ENCODE data around the gene AZIN2. TPM values are rescaled to one million over a fixed set of nuclear protein-coding genes. Genes with fewer than 3 reads are reported as not detected.

The AZIN2 gene
- total and polyA plus RNA-seq, 2 of the 13 experiments (the other 11 are each of a cell fraction or from before 2014, with no cell fraction given), result 1.7 to 3.5 TPM

GRCh38 chr1:33126411-33127000, 45.6 kb downstream of the AZIN2 start (continued):
- no peak for TF ChIP-seq ADNP (CRISPR knock-in tag; IDR thresholded peaks at IDR 0.05)
- no peak for TF ChIP-seq PREB (CRISPR knock-in tag; IDR thresholded peaks at IDR 0.05)
- no peak for TF ChIP-seq ZSCAN5A (CRISPR knock-in tag; IDR thresholded peaks at IDR 0.05; ENCODE audit: borderline replicate concordance)
- no peak for TF ChIP-seq RORA (CRISPR knock-in tag; IDR thresholded peaks at IDR 0.05)
- 0 out of 2 replicates have a peak, but pooled peaks have one; percentile 5 for TF ChIP-seq ZNF513 (CRISPR knock-in tag; conservative IDR thresholded peaks at IDR 0.05)
- no peak for TF ChIP-seq ZNF562 (CRISPR knock-in tag; IDR thresholded peaks at IDR 0.05; ENCODE audit: borderline replicate concordance)
- no peak for TF ChIP-seq RNF2 (conservative IDR thresholded peaks at IDR 0.05; ENCODE audit: low read depth)
- TF ChIP-seq E2F1 (CRISPR knock-in tag; IDR thresholded peaks at IDR 0.05), result no peak
- 0 out of 2 replicates have a peak, but pooled peaks have one; percentile 9 for TF ChIP-seq ARID2 (CRISPR knock-in tag; IDR thresholded peaks at IDR 0.05; ENCODE audit: borderline replicate concordance)
- no peak for TF ChIP-seq THRA (CRISPR knock-in tag; IDR thresholded peaks at IDR 0.05; ENCODE audit: borderline replicate concordance)
- no peak for TF ChIP-seq SAFB2 (CRISPR knock-in tag; IDR thresholded peaks at IDR 0.05; ENCODE audit: borderline replicate concordance, low read depth)
- 0 out of 2 replicates have a peak, but pooled peaks have one; percentile 17 for TF ChIP-seq ZNF34 (CRISPR knock-in tag; IDR thresholded peaks at IDR 0.05; ENCODE audit: borderline replicate concordance)
- TF ChIP-seq ZNF737 (CRISPR knock-in tag; IDR thresholded peaks at IDR 0.05; ENCODE audit: borderline replicate concordance), result no peak
- TF ChIP-seq RBM22 (optimal IDR thresholded peaks at IDR 0.05; ENCODE audit: low read length), result no peak
- no peak for TF ChIP-seq ZBTB7A (CRISPR knock-in tag; IDR thresholded peaks at IDR 0.05)
- TF ChIP-seq ARNT (IDR thresholded peaks at IDR 0.05), result no peak

Data from HepG2 (cell line).